SK-N-SH treated with all-trans-retinoic acid at 6 μM for 48 hours (cell line): ENCODE measurements around the gene CKLF.

Experiments used
- ARNTL ChIP-seq: fragments of 450-650 bp; formaldehyde crosslinking; IDR thresholded peaks from 2 replicates; pipeline ENCODE4 v1.5.0; 2020; ENCODE audit warnings: low read depth, mild to moderate bottlenecking, moderate library complexity, borderline replicate concordance
- BACH2 ChIP-seq: fragments of 250-450 bp; sonication (Bioruptor Pico); IDR thresholded peaks from 2 replicates; pipeline ENCODE4 v1.9.0; 2021; ENCODE audit warnings: mild to moderate bottlenecking, borderline replicate concordance
- ESRRG ChIP-seq: fragments of 250-450 bp; sonication (Bioruptor Pico); IDR thresholded peaks from 2 replicates; pipeline ENCODE4 v1.6.1; 2021; ENCODE audit warnings: mild to moderate bottlenecking
- OSR1 ChIP-seq: fragments of 250-450 bp; sonication (Bioruptor Pico); IDR thresholded peaks from 2 replicates; pipeline ENCODE4 v1.8.0; 2022; ENCODE audit warnings: moderate library complexity, mild to moderate bottlenecking, inconsistent platforms
- PATZ1 ChIP-seq: fragments of 250-450 bp; sonication (Bioruptor Pico); IDR thresholded peaks from 2 replicates; pipeline ENCODE4 v1.8.0; 2020; ENCODE audit warnings: mild to moderate bottlenecking, moderate library complexity, borderline replicate concordance
- POU6F1 ChIP-seq: fragments of 250-450 bp; sonication (Bioruptor Pico); IDR thresholded peaks from 2 replicates; pipeline ENCODE4 v1.8.0; 2021; ENCODE audit warnings: low read depth, mild to moderate bottlenecking, moderate library complexity, borderline replicate concordance
- SNAI2 ChIP-seq: fragments of 250-450 bp; sonication (Bioruptor Pico); IDR thresholded peaks from 2 replicates; pipeline ENCODE4 v1.5.0; 2020; ENCODE audit warnings: mild to moderate bottlenecking, moderate library complexity
- TOX ChIP-seq: fragments of 250-450 bp; sonication (Bioruptor Pico); IDR thresholded peaks from 2 replicates; pipeline ENCODE4 v1.8.0; 2021; ENCODE audit warnings: mild to moderate bottlenecking, moderate library complexity, borderline replicate concordance
- ZC3H10 ChIP-seq: fragments of 250-450 bp; sonication (Bioruptor Pico); IDR thresholded peaks from 2 replicates; pipeline ENCODE4 v1.5.1; 2021; ENCODE audit warnings: mild to moderate bottlenecking, moderate library complexity
- ZFP3 ChIP-seq: fragments of 250-450 bp; sonication (Bioruptor Pico); IDR thresholded peaks from 2 replicates; pipeline ENCODE4 v1.5.0; 2020; ENCODE audit warnings: mild to moderate bottlenecking, moderate library complexity
- ZFP30 ChIP-seq: fragments of 450-650 bp; formaldehyde crosslinking; IDR thresholded peaks from 2 replicates; pipeline ENCODE4 v1.5.0; 2022; ENCODE audit warnings: mild to moderate bottlenecking, moderate library complexity
- ZNF565 ChIP-seq: fragments of 450-650 bp; formaldehyde crosslinking; conservative IDR thresholded peaks from 2 replicates; pipeline ENCODE4 v1.5.0; 2020; ENCODE audit warnings: low read depth, mild to moderate bottlenecking, moderate library complexity
- ZNF8 ChIP-seq: fragments of 450-650 bp; formaldehyde crosslinking; IDR thresholded peaks from 2 replicates; pipeline ENCODE4 v1.5.0; 2020; ENCODE audit warnings: mild to moderate bottlenecking, moderate library complexity

GRCh38 chr16:66592241-66592640 is 39.9 kb downstream of the CKLF start:
- no peak for TF ChIP-seq ARNTL
- TF ChIP-seq ZFP30: no peak
- no peak for TF ChIP-seq ZNF8 (CRISPR knock-in tag)
- TF ChIP-seq PATZ1 (CRISPR knock-in tag): no peak
- no peak for TF ChIP-seq ZNF565 (CRISPR knock-in tag)
- TF ChIP-seq BACH2 (CRISPR knock-in tag): no peak
- TF ChIP-seq OSR1: no peak
- TF ChIP-seq ESRRG (CRISPR knock-in tag): no peak
- TF ChIP-seq TOX (CRISPR knock-in tag): no peak
- TF ChIP-seq ZC3H10 (CRISPR knock-in tag): no peak
- no peak for TF ChIP-seq ZFP3 (CRISPR knock-in tag)
- no peak for TF ChIP-seq SNAI2
- TF ChIP-seq POU6F1 (CRISPR knock-in tag): no peak
